ENCODE results near the gene ZNF385B.

Gene ZNF385B

GRCh38 chr2:179671043-179671981 lies 190.1 kb downstream of the ZNF385B start:
- TF ChIP-seq CTCF (IDR thresholded peaks at IDR 0.05; ENCODE audit: insufficient read depth, low read depth, low read length, missing control alignments): no peak
- DNase-seq (ENCODE audit: low read depth): peak; percentile 13
- H3K4me3 ChIP-seq (ENCODE audit: low read length): no peak overlapping the region

DNA sequence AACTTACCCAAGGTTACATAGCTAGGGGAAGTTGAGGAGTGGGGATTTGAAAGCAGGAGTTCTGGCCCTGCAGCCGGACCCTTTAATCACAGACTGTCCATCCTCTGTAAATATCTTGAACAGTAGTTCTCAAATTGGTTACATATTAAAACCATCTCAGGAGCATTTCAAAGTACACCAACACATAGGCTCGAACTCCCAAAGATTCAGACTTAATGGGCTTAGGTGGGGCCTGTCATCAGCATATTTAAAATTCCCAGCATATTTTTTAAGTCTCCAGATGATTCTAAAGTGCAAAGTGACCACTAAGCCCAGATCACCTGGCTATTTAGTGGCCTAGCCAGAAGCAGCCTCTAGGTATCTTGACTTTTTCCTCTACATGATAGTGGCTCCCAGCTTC lies 192.2 kb downstream of the ZNF385B start:
- TF ChIP-seq CTCF (IDR thresholded peaks at IDR 0.05; ENCODE audit: insufficient read depth, low read depth, low read length, missing control alignments): no peak
- no peak for DNase-seq (ENCODE audit: low read depth)
- no peak overlapping the region for H3K4me3 ChIP-seq (ENCODE audit: low read length)

- DNase-seq (ENCODE audit: low read depth): no peak
- TF ChIP-seq CTCF (IDR thresholded peaks at IDR 0.05; ENCODE audit: insufficient read depth, low read depth, low read length, missing control alignments): no peak
- H3K4me3 ChIP-seq (ENCODE audit: low read length): no peak overlapping the region
Observed at GRCh38 chr2:179664972-179665812, 196.2 kb downstream of the ZNF385B start.

DNA sequence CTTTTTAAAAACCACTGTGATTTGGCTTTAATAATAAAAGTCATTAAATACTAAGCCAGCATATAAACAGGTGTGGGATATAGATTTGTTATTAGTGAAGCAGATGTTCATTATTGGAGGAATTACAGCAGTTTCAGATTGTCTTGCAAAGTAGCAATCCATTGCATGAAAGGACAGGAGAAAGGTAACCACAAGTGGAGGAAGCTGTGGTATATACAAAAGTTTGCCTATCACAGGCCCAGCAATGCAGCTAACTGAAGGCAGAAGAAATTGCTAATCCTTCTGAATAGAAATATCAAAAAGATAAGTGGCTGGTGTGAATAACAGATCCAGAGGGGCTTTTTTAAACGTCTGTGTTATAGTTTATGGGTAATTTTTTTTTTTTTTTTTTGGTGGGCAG lies 199.4 kb downstream of the ZNF385B start:
- no peak for DNase-seq (ENCODE audit: low read depth)
- TF ChIP-seq CTCF (IDR thresholded peaks at IDR 0.05; ENCODE audit: insufficient read depth, low read depth, low read length, missing control alignments): no peak
- H3K4me3 ChIP-seq (ENCODE audit: low read length): no peak overlapping the region

- TF ChIP-seq CTCF (IDR thresholded peaks at IDR 0.05; ENCODE audit: insufficient read depth, low read depth, low read length, missing control alignments): no peak
- no peak for DNase-seq (ENCODE audit: low read depth)
- H3K4me3 ChIP-seq (ENCODE audit: low read length): no peak overlapping the region
Observed at GRCh38 chr2:179657068-179657595, 204.3 kb downstream of the ZNF385B start.

DNA sequence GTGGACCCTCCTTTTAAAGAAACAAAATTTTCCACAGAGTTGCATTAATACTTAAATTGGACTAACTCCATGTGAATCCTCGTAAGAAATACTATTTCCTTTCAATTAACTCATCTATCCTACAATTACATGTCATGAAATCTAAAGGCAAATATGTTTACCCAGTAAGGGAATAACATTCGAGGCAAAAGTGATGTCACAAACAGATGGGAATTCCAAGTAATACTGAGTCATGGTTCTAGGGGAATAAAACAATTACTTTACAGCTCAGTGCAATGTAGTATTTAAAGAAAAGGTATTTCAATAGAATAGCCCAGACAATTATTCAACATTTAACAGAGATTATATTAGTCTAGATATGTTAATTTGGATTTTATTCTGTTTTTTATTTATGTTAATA lies 205.8 kb downstream of the ZNF385B start:
- peak; percentile 56 for DNase-seq (ENCODE audit: low read depth)
- H3K4me3 ChIP-seq (ENCODE audit: low read length): no peak overlapping the region
- no peak for TF ChIP-seq CTCF (IDR thresholded peaks at IDR 0.05; ENCODE audit: insufficient read depth, low read depth, low read length, missing control alignments)
